MG63 (cell line): ENCODE results near the gene ASB7. TPM values are rescaled to one million over a fixed set of nuclear protein-coding genes. Genes with fewer than 3 reads are reported as not detected.
"Not testable (repeated sequence)": the region's sequence is repeated elsewhere in the genome, so short reads cannot be mapped to it uniquely, and the experiment has no call there.

ENCODE experiments used
- DNase-seq: peaks from one replicate; pipeline ENCODE4 v3.0.0-alpha.2; 2020
- H3K27me3 ChIP-seq: fragments of 250-450 bp; sonication (Bioruptor Pico); 2 replicates; pipeline ENCODE4 v1.5.1; 2020; ENCODE audit warnings: mild to moderate bottlenecking, moderate library complexity
- H3K36me3 ChIP-seq: fragments of 250-450 bp; sonication (Bioruptor Pico); 2 replicates; pipeline ENCODE4 v1.5.1; 2020; ENCODE audit warnings: mild to moderate bottlenecking, moderate library complexity
- H3K4me3 ChIP-seq: fragments of 250-450 bp; sonication (Bioruptor Pico); 2 replicates; pipeline ENCODE4 v1.5.1; 2020; ENCODE audit warnings: mild to moderate bottlenecking, moderate library complexity
- H3K9me3 ChIP-seq: fragments of 250-450 bp; sonication (Bioruptor Pico); 2 replicates; pipeline ENCODE4 v1.5.1; 2020; ENCODE audit warnings: mild to moderate bottlenecking, moderate library complexity
- total RNA-seq: library from RNA; depleted of rRNA; stranded (reverse); fragments of >200 nt; shearing (Covaris generic); gene quantifications from 2 replicates; pipeline ENCODE4 v1.2.3, GENCODE V29; 2014; ENCODE audit warnings: low replicate concordance

The ASB7 gene
- total RNA-seq, 1 experiment from 2014 or later = 12.8 TPM

DNA sequence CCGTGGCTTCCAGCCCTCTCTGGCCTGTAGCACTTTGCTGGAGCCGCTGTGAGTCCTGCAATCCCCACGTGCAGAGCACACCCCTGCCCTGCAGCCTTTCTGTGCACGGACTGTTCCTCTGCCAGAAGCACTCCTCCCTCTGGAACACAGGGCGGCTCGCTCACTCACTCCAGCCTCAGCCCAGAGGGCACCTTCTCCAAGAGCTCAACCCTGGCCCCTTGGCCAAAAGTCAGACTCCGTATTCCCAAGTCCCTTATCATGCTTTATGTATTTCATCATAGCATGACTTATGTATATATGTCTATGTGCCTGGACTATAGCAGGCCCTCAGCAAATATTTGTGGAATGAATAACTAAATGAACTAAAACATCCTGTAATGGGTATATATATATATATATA, 63.2 kb downstream of the ASB7 start:
- no peaks in the 10 kb centered on the region for H3K9me3 ChIP-seq
- no peaks in the 10 kb centered on the region for H3K27me3 ChIP-seq
- no peak overlapping the region for H3K4me3 ChIP-seq
- peak; percentile 76 for DNase-seq
- H3K36me3 ChIP-seq = no peaks in the 10 kb centered on the region

DNA sequence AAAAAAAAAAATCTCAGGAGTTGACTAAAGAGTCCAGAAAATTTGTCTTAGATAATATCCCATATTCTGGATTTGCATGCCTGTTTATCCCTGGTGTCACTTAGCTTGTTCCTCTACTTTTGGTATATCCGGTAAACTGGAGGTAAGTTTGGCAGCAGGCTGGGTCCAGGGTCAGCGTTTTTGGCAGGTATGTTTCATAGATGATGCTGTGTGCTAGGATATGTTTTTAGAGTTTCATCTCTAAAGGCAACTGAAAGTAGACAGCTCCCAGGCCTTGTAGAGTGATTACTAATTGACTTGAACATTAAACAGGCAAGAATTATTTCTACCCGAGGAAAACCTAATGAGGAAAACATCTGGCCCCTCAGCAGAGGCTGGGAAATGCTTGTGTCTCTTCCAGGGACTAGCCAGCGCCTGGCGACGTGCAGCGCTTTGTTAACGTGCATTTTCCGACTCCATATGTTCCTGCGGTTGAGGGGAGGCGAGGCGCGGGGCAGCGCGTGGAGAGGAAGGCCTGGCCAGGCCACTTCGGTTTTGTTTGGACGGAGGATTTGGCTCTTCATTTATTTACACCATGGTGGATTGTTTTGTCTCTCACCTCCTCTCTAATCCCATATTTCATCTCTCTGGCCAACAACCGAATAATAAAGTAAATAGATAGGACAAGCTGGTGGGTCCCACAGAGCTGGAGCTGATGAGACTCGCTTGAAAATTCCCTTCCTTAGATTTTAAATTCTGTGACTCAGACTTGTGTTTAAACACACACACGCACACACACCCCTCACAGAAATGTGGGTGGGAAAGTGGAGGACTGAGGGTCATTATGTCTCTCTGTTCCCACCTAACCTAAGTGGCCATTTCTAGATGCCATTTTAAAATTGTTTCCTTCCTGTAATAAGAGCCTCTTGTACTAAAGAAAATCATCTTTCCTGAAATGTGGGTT, 65.3 kb downstream of the ASB7 start:
- H3K27me3 ChIP-seq = no peaks in the 10 kb centered on the region
- no peaks in the 10 kb centered on the region for H3K36me3 ChIP-seq
- H3K9me3 ChIP-seq = no peaks in the 10 kb centered on the region
- no peak overlapping the region for H3K4me3 ChIP-seq
- peak; percentile 80 for DNase-seq

- Histone ChIP-seq H3K4me3 (no peak overlapping the region), H3K36me3 (no peaks in the 10 kb centered on the region), H3K9me3 (no peaks in the 10 kb centered on the region), H3K27me3 (no peaks in the 10 kb centered on the region)
- DNase-seq = no peak
Measured at GRCh38 chr15:100668348-100668745, 66.0 kb downstream of the ASB7 start.

DNA sequence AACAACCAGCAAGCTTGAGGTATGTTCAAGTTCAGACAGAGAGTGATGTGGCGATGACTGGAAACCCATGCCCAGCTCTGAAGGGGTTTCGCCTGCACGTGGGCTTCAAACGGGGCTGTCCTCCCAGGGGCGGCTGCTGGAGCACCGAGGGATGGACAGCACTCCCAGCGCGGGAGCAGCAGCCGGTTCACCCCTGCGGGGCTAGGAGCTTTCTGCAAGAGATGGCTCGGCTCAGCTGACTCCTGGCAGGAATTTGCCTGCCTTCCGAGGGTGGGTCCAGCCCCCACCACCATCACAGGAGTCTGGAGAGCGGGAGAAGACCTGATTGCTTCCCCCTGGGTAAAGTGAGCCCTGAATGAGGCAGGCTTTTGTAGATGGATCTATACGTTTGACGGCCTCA, 66.9 kb downstream of the ASB7 start:
- Histone ChIP-seq H3K27me3 (no peaks in the 10 kb centered on the region), H3K9me3 (no peaks in the 10 kb centered on the region; the same call in none of the 2 replicates), H3K36me3 (no peaks in the 10 kb centered on the region), H3K4me3 (no peak overlapping the region)
- DNase-seq = no peak

DNA sequence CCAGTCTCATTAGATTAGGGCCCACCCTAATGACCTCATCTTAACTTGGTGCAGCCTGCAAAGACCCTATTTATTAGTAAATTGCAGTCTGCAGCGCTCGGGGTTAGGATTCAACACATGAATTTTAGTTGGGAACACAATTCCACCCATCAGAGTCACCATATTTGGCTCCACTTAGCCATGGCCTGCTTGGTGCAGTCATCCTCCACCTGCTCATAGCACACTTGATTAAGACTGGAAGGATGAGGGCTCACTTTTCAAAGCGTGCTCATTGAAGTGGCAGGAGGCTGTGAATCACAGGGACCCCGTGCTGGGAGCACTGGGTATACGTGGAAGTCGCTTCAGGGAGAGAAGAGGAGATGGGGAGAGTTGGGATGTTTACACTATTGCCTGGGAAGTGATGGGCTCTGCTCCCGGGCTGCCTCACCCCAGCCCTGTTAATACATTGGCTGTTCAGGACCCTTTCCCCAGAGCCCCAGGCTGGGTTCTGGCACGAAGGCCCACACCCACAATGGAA, 68.2 kb downstream of the ASB7 start:
- Histone ChIP-seq H3K36me3 (no peaks in the 10 kb centered on the region), H3K27me3 (no peaks in the 10 kb centered on the region), H3K9me3 (peaks cover 2% of the 10 kb centered on the region), H3K4me3 (no peak overlapping the region)
- no peak for DNase-seq

- Histone ChIP-seq H3K9me3 (peaks cover 2% of the 10 kb centered on the region), H3K4me3 (no peak overlapping the region), H3K36me3 (no peaks in the 10 kb centered on the region), H3K27me3 (no peaks in the 10 kb centered on the region)
- DNase-seq = no peak
Measured at GRCh38 chr15:100671124-100671680, 68.8 kb downstream of the ASB7 start.

DNA sequence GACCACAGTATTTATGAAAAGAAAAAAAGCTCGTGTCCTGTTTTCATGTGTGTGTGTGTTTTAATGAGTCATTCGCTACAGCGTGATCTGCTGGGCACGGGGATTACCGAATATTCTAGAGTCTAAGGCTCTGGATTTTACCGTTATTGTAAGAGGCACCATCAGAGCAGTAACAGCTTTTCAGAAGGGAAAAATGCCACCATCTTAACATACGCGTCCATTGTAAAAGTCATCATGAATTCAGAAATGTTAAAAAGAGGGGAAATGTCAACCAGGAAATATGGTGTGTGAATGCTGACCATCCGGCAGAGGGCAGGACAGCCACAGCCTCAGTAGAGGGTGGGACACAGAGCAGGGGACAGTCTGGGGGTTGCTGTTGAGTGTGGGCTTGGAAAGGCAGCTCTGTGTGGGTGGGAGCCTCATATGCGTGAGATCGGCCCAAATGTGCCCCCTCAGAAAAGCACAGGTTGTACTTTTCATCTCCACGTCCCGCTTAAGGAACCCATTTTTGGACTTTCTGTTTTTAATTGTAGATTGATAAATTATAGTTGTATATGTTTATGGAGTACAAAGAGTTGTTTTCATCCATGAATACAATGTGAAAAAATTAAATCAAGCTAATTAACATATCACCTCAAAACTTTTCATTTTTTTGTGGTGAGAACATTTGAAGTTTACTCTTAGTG, 69.6 kb downstream of the ASB7 start:
- Histone ChIP-seq H3K27me3 (no peaks in the 10 kb centered on the region), H3K36me3 (no peaks in the 10 kb centered on the region), H3K9me3 (peaks cover 3% of the 10 kb centered on the region), H3K4me3 (no peak overlapping the region)
- DNase-seq = peak; percentile 70

DNA sequence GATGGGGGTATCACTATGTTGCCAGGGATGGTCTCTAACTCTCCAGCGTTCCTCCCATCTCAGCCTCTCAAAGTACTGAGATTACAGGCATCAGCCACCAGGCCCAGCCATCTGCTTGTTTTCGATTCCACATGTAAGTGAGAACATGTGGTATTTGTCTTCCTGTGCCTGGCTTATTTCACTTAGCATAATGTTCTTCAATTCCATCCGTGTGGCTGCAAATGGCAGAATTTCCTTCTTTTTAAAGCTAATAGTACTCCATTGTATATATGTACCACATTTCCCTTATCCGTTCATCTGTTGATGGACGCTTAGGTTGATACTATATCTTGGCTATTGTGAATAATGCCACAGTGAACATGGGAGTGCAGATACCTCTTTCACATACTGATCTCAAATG, 70.6 kb downstream of the ASB7 start:
- DNase-seq = no peak
- Histone ChIP-seq H3K9me3 (peaks cover 9% of the 10 kb centered on the region), H3K36me3 (no peaks in the 10 kb centered on the region)

GRCh38 chr15:100679151-100679550, 76.8 kb downstream of the ASB7 start:
- H3K36me3 ChIP-seq, H3K4me3 ChIP-seq, H3K27me3 ChIP-seq, DNase-seq: not testable (repeated sequence)
- H3K9me3 ChIP-seq = peaks cover 25% of the 10 kb centered on the region

More for the DNA sequence above, 70.6 kb downstream of the ASB7 start:
- Histone ChIP-seq H3K27me3 (no peaks in the 10 kb centered on the region), H3K4me3 (no peak overlapping the region)

DNA sequence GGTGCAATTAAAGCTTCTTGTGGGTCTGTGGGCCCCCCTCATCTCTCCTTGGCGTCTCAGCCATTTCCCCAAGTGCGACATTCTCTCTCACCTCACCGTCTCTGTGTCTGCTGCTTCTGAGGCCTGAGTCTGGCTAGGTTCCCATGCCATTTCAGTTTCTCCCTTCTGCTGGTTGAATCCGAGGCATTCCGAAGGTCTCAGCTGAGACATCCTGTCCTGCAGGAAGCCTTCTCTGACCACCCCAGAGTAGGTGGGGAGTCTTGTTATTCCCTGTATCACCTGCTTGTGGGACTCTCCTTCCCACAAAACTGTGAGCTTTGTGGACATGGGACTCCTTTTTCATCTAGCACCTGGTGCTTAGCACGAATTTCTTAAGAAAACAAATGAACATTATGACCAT, 78.3 kb downstream of the ASB7 start:
- no peaks in the 10 kb centered on the region for H3K27me3 ChIP-seq
- no peaks in the 10 kb centered on the region for H3K36me3 ChIP-seq
- peaks cover 23% of the 10 kb centered on the region for H3K9me3 ChIP-seq
- no peak for DNase-seq
- no peak overlapping the region for H3K4me3 ChIP-seq

DNA sequence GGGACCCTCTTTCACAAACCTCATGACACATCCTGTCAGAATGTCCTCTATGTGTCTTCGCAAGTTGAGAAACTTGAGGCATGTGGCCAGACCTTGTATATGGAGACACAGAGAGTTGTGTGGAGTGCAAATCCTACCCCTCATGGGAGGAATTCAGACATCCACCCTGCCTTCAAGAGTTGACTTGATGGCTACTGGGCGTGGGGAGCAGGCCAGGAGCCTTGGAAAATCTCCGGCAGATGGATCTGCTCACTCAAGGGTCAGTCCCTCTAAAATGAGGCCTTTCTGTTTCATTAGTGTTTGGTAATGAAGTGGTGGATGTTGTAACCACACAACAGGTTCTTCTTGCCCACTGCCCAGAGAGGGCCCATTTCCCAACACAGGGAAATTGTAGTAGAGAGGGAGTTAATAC, 79.0 kb downstream of the ASB7 start:
- no peak for DNase-seq
- H3K9me3 ChIP-seq = peaks cover 23% of the 10 kb centered on the region
- no peak overlapping the region for H3K4me3 ChIP-seq
- H3K27me3 ChIP-seq = no peaks in the 10 kb centered on the region
- H3K36me3 ChIP-seq = no peaks in the 10 kb centered on the region

DNA sequence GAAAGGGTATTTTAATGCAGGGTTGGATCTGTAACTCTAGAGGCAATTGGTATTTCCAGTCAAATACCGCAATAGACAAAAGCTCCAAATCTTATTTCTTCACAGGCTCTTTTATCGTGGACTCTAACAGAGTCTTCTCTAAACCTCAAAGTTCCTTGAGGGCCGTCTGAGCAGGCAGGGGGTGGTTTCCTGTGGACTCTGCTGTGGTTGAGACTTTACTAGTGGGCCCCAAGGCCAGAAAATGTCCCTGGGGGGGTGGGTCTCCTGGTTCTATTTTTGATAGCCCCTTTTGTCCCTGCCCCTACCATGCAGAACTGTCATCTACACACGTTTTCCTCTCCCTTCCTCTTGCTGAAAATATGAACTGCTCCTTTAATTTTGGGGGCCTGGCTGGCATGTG, 80.1 kb downstream of the ASB7 start:
- Histone ChIP-seq H3K4me3 (no peak overlapping the region), H3K9me3 (peaks cover 19% of the 10 kb centered on the region), H3K36me3 (no peaks in the 10 kb centered on the region), H3K27me3 (no peaks in the 10 kb centered on the region)
- DNase-seq = no peak

DNA sequence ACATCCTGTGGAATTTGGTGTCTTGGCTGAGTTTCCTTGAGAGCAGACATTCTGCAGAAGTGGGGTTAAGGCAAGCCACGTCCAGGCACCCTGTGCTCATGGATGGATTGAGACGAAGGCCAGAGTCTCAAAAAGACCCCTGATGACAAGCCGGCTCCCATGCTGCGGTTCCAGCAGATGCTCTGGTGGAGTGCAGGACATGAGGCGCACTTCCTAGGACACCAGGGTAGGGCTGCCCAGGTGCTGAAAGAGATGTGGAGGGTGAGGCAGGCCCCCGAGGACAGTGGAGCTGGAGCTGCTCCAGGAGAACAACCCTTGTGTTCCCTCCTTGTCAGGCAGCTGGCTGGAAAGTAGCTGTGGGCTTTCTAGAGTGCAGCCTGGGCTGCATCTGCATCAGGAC, 81.0 kb downstream of the ASB7 start:
- Histone ChIP-seq H3K36me3 (no peaks in the 10 kb centered on the region), H3K9me3 (peaks cover 11% of the 10 kb centered on the region), H3K27me3 (no peaks in the 10 kb centered on the region), H3K4me3 (no peak overlapping the region)
- DNase-seq = no peak

GRCh38 chr15:100684591-100684990, 82.2 kb downstream of the ASB7 start:
- no peak for DNase-seq
- H3K4me3 ChIP-seq = no peak overlapping the region
- no peaks in the 10 kb centered on the region for H3K36me3 ChIP-seq
- peaks cover 4% of the 10 kb centered on the region for H3K9me3 ChIP-seq
- H3K27me3 ChIP-seq = no peaks in the 10 kb centered on the region

DNA sequence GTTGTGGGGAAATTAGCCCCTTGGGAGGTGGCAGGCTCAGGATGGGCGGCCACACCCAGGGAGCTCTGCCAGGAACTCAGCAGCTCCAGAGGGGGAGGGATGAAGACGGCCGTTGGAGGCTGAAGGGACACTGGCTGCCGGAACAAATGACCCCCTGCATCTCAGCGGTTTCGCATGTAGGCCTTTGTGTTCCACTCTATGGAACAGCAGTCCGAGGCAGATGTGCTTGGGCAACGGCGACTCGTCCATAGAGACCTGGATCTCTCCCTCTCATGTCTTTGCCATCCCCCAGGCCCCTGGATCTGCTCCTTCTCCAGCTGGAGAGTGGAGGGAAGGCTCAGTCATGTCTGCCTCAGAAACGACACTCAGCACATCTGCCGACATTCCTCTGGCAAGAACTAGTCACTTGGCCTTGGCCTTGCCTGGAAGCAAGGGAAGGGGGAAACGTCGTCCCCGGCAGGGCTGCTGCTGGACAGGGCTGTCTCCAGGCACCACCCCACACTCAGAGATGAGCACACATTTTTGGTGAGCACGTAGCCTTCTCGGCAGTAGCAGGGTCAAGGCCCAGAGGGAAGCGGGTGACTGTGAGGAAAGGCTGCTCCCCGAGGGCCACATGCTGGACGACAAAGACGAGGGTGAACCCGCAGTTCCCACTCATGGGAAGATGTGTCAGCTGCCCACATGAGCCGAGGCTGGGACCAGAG, 83.8 kb downstream of the ASB7 start:
- Histone ChIP-seq H3K36me3 (no peaks in the 10 kb centered on the region), H3K4me3 (no peak overlapping the region)
- DNase-seq = peak; percentile 75

DNA sequence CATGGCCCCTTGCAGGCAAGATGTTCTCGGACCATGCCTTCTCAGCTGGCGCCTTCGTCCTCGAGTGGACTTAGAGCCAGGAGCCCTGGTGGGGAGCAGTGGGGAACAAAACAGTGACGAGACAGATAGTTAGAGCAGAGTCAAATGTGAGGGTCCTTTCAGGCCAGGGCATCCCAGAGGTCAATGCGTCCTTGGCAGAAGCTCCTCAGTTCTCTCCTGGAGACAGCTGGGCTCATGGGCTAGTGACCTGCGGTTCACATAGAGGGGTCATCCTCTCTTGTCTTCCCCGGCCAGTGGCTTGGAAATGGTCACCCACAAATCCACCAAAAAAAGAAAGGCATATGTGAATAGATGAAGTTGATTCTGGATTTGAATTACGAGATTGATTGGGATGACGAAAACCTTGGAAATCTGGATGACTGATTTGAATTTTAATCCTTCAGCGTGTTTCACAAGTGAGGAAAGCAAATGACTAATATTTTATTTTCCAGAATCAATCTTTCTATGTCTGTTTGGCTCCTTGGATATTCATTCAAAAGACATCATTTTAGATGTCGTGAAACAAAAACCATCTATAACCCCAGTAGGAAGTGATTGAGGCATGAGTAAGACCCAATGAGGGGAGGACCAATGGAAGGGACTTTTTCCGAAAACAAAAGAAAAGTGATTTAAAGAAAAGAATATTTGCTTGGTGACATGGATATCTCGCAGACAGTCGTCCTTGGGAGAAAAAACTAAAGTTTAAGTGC, 84.5 kb downstream of the ASB7 start:
- DNase-seq = no peak
- Histone ChIP-seq H3K4me3 (no peak overlapping the region), H3K27me3 (no peaks in the 10 kb centered on the region), H3K9me3 (no peaks in the 10 kb centered on the region; the same call in 1 of the 2 replicates), H3K36me3 (no peaks in the 10 kb centered on the region)

More for the DNA sequence above, 83.8 kb downstream of the ASB7 start:
- Histone ChIP-seq H3K27me3 (no peaks in the 10 kb centered on the region), H3K9me3 (no peaks in the 10 kb centered on the region; the same call in 1 of the 2 replicates)
